SK-N-SH (cell line): ENCODE data around the gene CEP170B. TPM values are rescaled to one million over a fixed set of nuclear protein-coding genes. Genes with fewer than 3 reads are reported as not detected.

Experiments
- CTCF ChIA-PET: fragments of 300-600, 350-600 bp; formaldehyde crosslinking; extraction: SDS; loops from one replicate; lab custom pipeline; 2021; lab: Yijun Ruan, JAX
- POLR2A ChIA-PET: fragments of 350-600 bp; sonication (Branson Sonifier 250); formaldehyde crosslinking; extraction: SDS; loops from one replicate; lab custom pipeline; 2020; ENCODE audit warnings: antibody characterized with exemption, inconsistent platforms; lab: Yijun Ruan, JAX
- DNase-seq: peaks from one replicate; pipeline ENCODE4 v3.0.0; 2012
- H2AFZ ChIP-seq: fragments of 200-600 bp; sonication (generic); 2 replicates; pipeline ENCODE4 v1.8.1; 2016; ENCODE audit warnings: antibody characterized with exemption, mild to moderate bottlenecking, low read depth
- H3F3A ChIP-seq: fragments of 200-600 bp; sonication (generic); replicated peaks from 2 replicates; pipeline ENCODE3; 2016; ENCODE audit warnings: antibody characterized with exemption, mild to moderate bottlenecking; ENCODE audit not compliant: insufficient read depth
- H3K27ac ChIP-seq, 2 experiments: fragments of 200-500 bp in 1 of 2; fragments of 200-600 bp in 1 of 2; sonication (Bioruptor generic) in 1 of 2; sonication (generic), shearing (Covaris generic) in 1 of 2; 2 replicates each; pipeline versions ENCODE4 v1.5.1 to v1.6.1; 2014 to 2016; ENCODE audit warnings: low read depth in 2 of 2, inconsistent platforms in 1 of 2, low read length in 1 of 2, mild to moderate bottlenecking in 1 of 2, mixed read lengths in 1 of 2
- H3K27me3 ChIP-seq: fragments of 200-600 bp; sonication (generic), shearing (Covaris generic); 2 replicates; pipeline ENCODE4 v1.6.1; 2016; ENCODE audit warnings: mixed run types; ENCODE audit not compliant: insufficient read depth
- H3K36me3 ChIP-seq, 2 experiments: fragments of 200-500 bp in 1 of 2; fragments of 200-600 bp in 1 of 2; sonication (Bioruptor generic) in 1 of 2; sonication (generic) in 1 of 2; replicated peaks in 1 of 2; 2 replicates each; pipeline versions ENCODE3 to v1.5.1; 2014 to 2016; ENCODE audit warnings: low read length in 1 of 2, mild to moderate bottlenecking in 1 of 2; ENCODE audit not compliant: insufficient read depth in 2 of 2, control insufficient read depth in 1 of 2
- H3K4me1 ChIP-seq, 2 experiments: fragments of 200-500 bp in 1 of 2; fragments of 200-600 bp in 1 of 2; sonication (Bioruptor generic) in 1 of 2; sonication (generic), shearing (Covaris generic) in 1 of 2; 2 replicates each; pipeline versions ENCODE4 v1.5.1 to v1.6.1; 2014 to 2016; ENCODE audit warnings: low read depth in 1 of 2, low read length in 1 of 2, mixed run types in 1 of 2; ENCODE audit not compliant: insufficient read depth in 2 of 2, control insufficient read depth in 1 of 2
- H3K4me2 ChIP-seq: fragments of 200-600 bp; sonication (generic), shearing (Covaris generic); 2 replicates; pipeline ENCODE4 v1.6.1; 2017; ENCODE audit warnings: mixed run types
- H3K4me3 ChIP-seq, 2 experiments: fragments of 200-500 bp in 1 of 2; fragments of 200-600 bp in 1 of 2; sonication (Bioruptor generic) in 1 of 2; sonication (generic), shearing (Covaris generic) in 1 of 2; 2 replicates each; pipeline versions ENCODE4 v1.5.1 to v1.8.1; 2014 to 2016; ENCODE audit warnings: low read depth in 2 of 2, inconsistent platforms in 1 of 2, low read length in 1 of 2, mild to moderate bottlenecking in 1 of 2, mixed read lengths in 1 of 2, moderate library complexity in 1 of 2
- H3K79me2 ChIP-seq: fragments of 200-600 bp; sonication (generic); 2 replicates; pipeline ENCODE4 v1.8.1; 2017; ENCODE audit warnings: mild to moderate bottlenecking; ENCODE audit not compliant: insufficient read depth
- H3K9ac ChIP-seq: fragments of 200-600 bp; sonication (generic); 2 replicates; pipeline ENCODE4 v1.6.1; 2017; ENCODE audit warnings: mixed run types
- H3K9me2 ChIP-seq: fragments of 200-600 bp; sonication (generic); 2 replicates; pipeline ENCODE4 v1.6.1; 2017; ENCODE audit warnings: mixed run types
- H3K9me3 ChIP-seq: fragments of 200-600 bp; sonication (generic); 2 replicates; pipeline ENCODE4 v1.6.1; 2017; ENCODE audit warnings: mixed run types, mild to moderate bottlenecking, moderate library complexity
- H4K20me1 ChIP-seq: fragments of 200-600 bp; sonication (generic); 2 replicates; pipeline ENCODE4 v1.6.1; 2017; ENCODE audit warnings: mild to moderate bottlenecking, mixed run types; ENCODE audit not compliant: insufficient read depth
- ELF1 ChIP-seq: IDR thresholded peaks from 2 replicates; pipeline ENCODE4 v1.4.0; 2012
- FOSL2 ChIP-seq: IDR thresholded peaks from 2 replicates; pipeline ENCODE4 v1.4.0; 2012; ENCODE audit warnings: low read depth, mild to moderate bottlenecking, moderate library complexity, borderline replicate concordance
- FOXJ3 ChIP-seq: sonication (generic); formaldehyde crosslinking; IDR thresholded peaks from 2 replicates; pipeline ENCODE4 v1.5.1; 2020; ENCODE audit warnings: mild to moderate bottlenecking, missing genetic modification reagents
- JUND ChIP-seq: IDR thresholded peaks from 2 replicates; pipeline ENCODE4 v1.4.0; 2012
- MXI1 ChIP-seq: IDR thresholded peaks from 2 replicates; pipeline ENCODE4 v1.6.1; 2012; ENCODE audit warnings: mild to moderate bottlenecking, low read depth, low read length, improper control_type of control experiment
- RCOR1 ChIP-seq: fragments of 150-350 bp; IDR thresholded peaks from 2 replicates; pipeline ENCODE4 v1.6.1; 2017; ENCODE audit warnings: antibody characterized with exemption, low read length
- SIN3A ChIP-seq: IDR thresholded peaks from 2 replicates; pipeline ENCODE4 v1.6.1; 2012; ENCODE audit warnings: low read depth, mild to moderate bottlenecking, low read length, moderate library complexity, borderline replicate concordance
- SMC3 ChIP-seq: IDR thresholded peaks from 2 replicates; pipeline ENCODE4 v1.6.1; 2012; ENCODE audit warnings: low read depth, low read length, improper control_type of control experiment
- TAF1 ChIP-seq: IDR thresholded peaks from 2 replicates; pipeline ENCODE4 v1.6.1; 2012; ENCODE audit warnings: low read depth, mild to moderate bottlenecking, low read length, moderate library complexity, borderline replicate concordance
- TCF12 ChIP-seq: IDR thresholded peaks from 2 replicates; pipeline ENCODE4 v1.4.0; 2012
- WGBS: methylation state at CpG from one replicate; pipeline ENCODE4 v1.1.6; 2017; ENCODE audit warnings: low lambda C conversion rate; 5-methylcytosine and 5-hydroxymethylcytosine counted together
- polyA plus RNA-seq, 3 experiments: library from polyadenylated mRNA; depleted of rRNA; stranded (reverse); fragments of >200 nt; gene quantifications; 2 replicates each; pipeline ENCODE4 v1.2.3, GENCODE V29; 2012
- TF ChIP-seq, protein P1 (sequence below): IDR thresholded peaks from 2 replicates; pipeline ENCODE4 v1.4.0; 2012; ENCODE audit warnings: low read depth, borderline replicate concordance
- TF ChIP-seq, protein P2 (sequence below): IDR thresholded peaks from 2 replicates; pipeline ENCODE4 v1.6.1; 2012; ENCODE audit warnings: mild to moderate bottlenecking, low read depth, low read length, moderate library complexity
- TF ChIP-seq, protein P3 (sequence below): fragments of 150-350 bp; IDR thresholded peaks from 2 replicates; pipeline ENCODE4 v1.6.1; 2017; ENCODE audit warnings: antibody characterized with exemption, low read length, low read depth, borderline replicate concordance
- TF ChIP-seq, protein P4 (sequence below): IDR thresholded peaks from 2 replicates; pipeline ENCODE4 v1.4.0; 2012; ENCODE audit warnings: low read depth
- TF ChIP-seq, protein P5 (sequence below): fragments of 200-600 bp; sonication (generic); IDR thresholded peaks from 2 replicates; pipeline ENCODE4 v1.6.1; 2017; ENCODE audit warnings: antibody characterized with exemption, mild to moderate bottlenecking, moderate library complexity
- TF ChIP-seq, protein P6 (sequence below): fragments of 150-350 bp; IDR thresholded peaks from 2 replicates; pipeline ENCODE4 v1.6.1; 2016; ENCODE audit warnings: mild to moderate bottlenecking, low read depth, low read length
- TF ChIP-seq, protein P7 (sequence below): IDR thresholded peaks from 2 replicates; pipeline ENCODE4 v1.4.0; 2012; ENCODE audit warnings: low read depth, borderline replicate concordance

The CEP170B gene
- polyA plus RNA-seq, 1 of the 3 experiments (the other 2 are of a cell fraction) = 11.0 TPM

DNA sequence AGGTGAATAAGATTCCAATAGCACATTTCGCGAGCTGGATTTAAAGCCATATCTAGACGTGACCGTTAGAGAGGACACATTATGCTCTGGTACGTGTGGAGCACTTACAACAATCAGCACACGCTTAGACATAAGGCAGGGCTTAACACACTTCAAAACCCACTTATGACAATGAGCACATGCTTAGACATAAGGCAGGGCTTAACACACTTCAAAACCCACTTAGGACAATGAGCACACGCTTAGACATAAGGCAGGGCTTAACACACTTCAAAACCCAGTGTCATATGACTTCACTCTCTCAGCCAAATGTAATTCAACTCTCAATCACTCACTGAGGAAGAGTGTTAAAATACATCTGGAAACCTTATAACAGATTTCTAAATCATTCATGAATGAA, 48.4 kb downstream of the CEP170B start:
- WGBS = 63% methylated on average over 7 of the region's 7 CpGs
- TF ChIP-seq RCOR1 = no peak
- TF ChIP-seq, protein P1, sequence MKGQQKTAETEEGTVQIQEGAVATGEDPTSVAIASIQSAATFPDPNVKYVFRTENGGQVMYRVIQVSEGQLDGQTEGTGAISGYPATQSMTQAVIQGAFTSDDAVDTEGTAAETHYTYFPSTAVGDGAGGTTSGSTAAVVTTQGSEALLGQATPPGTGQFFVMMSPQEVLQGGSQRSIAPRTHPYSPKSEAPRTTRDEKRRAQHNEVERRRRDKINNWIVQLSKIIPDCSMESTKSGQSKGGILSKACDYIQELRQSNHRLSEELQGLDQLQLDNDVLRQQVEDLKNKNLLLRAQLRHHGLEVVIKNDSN = no peak
- TF ChIP-seq, protein P2, sequence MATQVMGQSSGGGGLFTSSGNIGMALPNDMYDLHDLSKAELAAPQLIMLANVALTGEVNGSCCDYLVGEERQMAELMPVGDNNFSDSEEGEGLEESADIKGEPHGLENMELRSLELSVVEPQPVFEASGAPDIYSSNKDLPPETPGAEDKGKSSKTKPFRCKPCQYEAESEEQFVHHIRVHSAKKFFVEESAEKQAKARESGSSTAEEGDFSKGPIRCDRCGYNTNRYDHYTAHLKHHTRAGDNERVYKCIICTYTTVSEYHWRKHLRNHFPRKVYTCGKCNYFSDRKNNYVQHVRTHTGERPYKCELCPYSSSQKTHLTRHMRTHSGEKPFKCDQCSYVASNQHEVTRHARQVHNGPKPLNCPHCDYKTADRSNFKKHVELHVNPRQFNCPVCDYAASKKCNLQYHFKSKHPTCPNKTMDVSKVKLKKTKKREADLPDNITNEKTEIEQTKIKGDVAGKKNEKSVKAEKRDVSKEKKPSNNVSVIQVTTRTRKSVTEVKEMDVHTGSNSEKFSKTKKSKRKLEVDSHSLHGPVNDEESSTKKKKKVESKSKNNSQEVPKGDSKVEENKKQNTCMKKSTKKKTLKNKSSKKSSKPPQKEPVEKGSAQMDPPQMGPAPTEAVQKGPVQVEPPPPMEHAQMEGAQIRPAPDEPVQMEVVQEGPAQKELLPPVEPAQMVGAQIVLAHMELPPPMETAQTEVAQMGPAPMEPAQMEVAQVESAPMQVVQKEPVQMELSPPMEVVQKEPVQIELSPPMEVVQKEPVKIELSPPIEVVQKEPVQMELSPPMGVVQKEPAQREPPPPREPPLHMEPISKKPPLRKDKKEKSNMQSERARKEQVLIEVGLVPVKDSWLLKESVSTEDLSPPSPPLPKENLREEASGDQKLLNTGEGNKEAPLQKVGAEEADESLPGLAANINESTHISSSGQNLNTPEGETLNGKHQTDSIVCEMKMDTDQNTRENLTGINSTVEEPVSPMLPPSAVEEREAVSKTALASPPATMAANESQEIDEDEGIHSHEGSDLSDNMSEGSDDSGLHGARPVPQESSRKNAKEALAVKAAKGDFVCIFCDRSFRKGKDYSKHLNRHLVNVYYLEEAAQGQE = no peak
- no peak for TF ChIP-seq FOXJ3 (CRISPR knock-in tag)
- TF ChIP-seq, protein P3, sequence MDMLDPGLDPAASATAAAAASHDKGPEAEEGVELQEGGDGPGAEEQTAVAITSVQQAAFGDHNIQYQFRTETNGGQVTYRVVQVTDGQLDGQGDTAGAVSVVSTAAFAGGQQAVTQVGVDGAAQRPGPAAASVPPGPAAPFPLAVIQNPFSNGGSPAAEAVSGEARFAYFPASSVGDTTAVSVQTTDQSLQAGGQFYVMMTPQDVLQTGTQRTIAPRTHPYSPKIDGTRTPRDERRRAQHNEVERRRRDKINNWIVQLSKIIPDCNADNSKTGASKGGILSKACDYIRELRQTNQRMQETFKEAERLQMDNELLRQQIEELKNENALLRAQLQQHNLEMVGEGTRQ = no peak
- TF ChIP-seq TAF1 = no peak
- TF ChIP-seq FOSL2 = no peak
- no peak for TF ChIP-seq MXI1
- TF ChIP-seq, protein P4, sequence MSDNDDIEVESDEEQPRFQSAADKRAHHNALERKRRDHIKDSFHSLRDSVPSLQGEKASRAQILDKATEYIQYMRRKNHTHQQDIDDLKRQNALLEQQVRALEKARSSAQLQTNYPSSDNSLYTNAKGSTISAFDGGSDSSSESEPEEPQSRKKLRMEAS = no peak
- TF ChIP-seq, all 33 proteins: peak for 0
- Histone ChIP-seq H3K27ac (no peak overlapping the region), H3K36me3 (no peaks in the 10 kb centered on the region), H3K79me2 (no peaks in the 10 kb centered on the region), H3K4me3 (no peak overlapping the region), H4K20me1 (no peaks in the 10 kb centered on the region), H2AFZ (no peak overlapping the region), H3K9ac (no peak overlapping the region), H3K9me2 (no peaks in the 10 kb centered on the region), H3K27me3 (peaks cover 6% of the 10 kb centered on the region; the same call in 1 of the 2 replicates), H3F3A (no peaks in the 10 kb centered on the region), H3K4me2 (no peak overlapping the region), H3K9me3 (no peaks in the 10 kb centered on the region), H3K4me1 (no peaks in the 10 kb centered on the region)
- no peak for DNase-seq
- ChIA-PET POLR2A (no interaction called here), CTCF (interaction anchor here (0.9 kb wide), 2 partner anchors 17 to 1448 kb away, joined by 3 read pairs; no protein-coding TSS in a partner anchor)

DNA sequence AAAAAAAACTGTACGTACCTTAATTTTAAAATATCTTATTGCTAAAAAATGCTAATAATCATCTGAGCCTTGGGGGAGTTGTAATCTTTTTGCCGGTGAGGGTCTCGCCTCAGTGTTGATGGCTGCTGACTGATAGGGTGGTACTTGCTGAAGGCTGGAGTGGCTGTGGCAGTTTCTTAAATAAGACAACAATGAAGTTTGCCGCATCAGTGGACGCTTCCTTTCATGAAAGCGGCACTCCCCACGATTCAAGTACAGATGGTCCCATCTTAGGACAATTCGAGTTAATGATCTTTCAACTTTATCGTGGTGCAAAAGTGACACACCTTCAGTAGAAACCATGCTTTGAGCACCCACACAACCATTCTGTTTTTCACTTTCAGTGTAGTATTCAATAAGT, 52.0 kb downstream of the CEP170B start:
- POLR2A ChIA-PET = no interaction called here
- Histone ChIP-seq H3K4me3 (no peak overlapping the region), H3K27me3 (peaks cover 6% of the 10 kb centered on the region; the same call in 1 of the 2 replicates), H3K9me3 (no peaks in the 10 kb centered on the region), H3K4me2 (no peak overlapping the region), H2AFZ (no peak overlapping the region), H3K9ac (no peak overlapping the region), H3K4me1 (no peaks in the 10 kb centered on the region), H3K36me3 (no peaks in the 10 kb centered on the region), H3K27ac (no peak overlapping the region), H3K79me2 (no peaks in the 10 kb centered on the region), H3F3A (no peaks in the 10 kb centered on the region), H3K9me2 (no peaks in the 10 kb centered on the region), H4K20me1 (no peaks in the 10 kb centered on the region)
- no peak for DNase-seq
- 73% methylated on average over 9 of the region's 9 CpGs for WGBS
- CTCF ChIA-PET = interaction anchor here (1.3 to 1.4 kb wide), 2 partner anchors 21 to 129 kb away, joined by 4 to 9 read pairs; no protein-coding TSS in a partner anchor
- no peak for TF ChIP-seq SIN3A
- TF ChIP-seq, protein P5, sequence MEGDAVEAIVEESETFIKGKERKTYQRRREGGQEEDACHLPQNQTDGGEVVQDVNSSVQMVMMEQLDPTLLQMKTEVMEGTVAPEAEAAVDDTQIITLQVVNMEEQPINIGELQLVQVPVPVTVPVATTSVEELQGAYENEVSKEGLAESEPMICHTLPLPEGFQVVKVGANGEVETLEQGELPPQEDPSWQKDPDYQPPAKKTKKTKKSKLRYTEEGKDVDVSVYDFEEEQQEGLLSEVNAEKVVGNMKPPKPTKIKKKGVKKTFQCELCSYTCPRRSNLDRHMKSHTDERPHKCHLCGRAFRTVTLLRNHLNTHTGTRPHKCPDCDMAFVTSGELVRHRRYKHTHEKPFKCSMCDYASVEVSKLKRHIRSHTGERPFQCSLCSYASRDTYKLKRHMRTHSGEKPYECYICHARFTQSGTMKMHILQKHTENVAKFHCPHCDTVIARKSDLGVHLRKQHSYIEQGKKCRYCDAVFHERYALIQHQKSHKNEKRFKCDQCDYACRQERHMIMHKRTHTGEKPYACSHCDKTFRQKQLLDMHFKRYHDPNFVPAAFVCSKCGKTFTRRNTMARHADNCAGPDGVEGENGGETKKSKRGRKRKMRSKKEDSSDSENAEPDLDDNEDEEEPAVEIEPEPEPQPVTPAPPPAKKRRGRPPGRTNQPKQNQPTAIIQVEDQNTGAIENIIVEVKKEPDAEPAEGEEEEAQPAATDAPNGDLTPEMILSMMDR = no peak
- no peak for TF ChIP-seq SMC3
- TF ChIP-seq TCF12 = no peak
- TF ChIP-seq ELF1 = no peak
- TF ChIP-seq, protein P6, sequence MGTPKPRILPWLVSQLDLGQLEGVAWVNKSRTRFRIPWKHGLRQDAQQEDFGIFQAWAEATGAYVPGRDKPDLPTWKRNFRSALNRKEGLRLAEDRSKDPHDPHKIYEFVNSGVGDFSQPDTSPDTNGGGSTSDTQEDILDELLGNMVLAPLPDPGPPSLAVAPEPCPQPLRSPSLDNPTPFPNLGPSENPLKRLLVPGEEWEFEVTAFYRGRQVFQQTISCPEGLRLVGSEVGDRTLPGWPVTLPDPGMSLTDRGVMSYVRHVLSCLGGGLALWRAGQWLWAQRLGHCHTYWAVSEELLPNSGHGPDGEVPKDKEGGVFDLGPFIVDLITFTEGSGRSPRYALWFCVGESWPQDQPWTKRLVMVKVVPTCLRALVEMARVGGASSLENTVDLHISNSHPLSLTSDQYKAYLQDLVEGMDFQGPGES = no peak
- TF ChIP-seq MXI1 = no peak
- TF ChIP-seq TAF1 = no peak
- TF ChIP-seq JUND = no peak
- TF ChIP-seq, protein P7, sequence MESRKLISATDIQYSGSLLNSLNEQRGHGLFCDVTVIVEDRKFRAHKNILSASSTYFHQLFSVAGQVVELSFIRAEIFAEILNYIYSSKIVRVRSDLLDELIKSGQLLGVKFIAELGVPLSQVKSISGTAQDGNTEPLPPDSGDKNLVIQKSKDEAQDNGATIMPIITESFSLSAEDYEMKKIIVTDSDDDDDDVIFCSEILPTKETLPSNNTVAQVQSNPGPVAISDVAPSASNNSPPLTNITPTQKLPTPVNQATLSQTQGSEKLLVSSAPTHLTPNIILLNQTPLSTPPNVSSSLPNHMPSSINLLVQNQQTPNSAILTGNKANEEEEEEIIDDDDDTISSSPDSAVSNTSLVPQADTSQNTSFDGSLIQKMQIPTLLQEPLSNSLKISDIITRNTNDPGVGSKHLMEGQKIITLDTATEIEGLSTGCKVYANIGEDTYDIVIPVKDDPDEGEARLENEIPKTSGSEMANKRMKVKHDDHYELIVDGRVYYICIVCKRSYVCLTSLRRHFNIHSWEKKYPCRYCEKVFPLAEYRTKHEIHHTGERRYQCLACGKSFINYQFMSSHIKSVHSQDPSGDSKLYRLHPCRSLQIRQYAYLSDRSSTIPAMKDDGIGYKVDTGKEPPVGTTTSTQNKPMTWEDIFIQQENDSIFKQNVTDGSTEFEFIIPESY = no peak
